ENCODE results near the gene THOP1.

The THOP1 gene

DNA sequence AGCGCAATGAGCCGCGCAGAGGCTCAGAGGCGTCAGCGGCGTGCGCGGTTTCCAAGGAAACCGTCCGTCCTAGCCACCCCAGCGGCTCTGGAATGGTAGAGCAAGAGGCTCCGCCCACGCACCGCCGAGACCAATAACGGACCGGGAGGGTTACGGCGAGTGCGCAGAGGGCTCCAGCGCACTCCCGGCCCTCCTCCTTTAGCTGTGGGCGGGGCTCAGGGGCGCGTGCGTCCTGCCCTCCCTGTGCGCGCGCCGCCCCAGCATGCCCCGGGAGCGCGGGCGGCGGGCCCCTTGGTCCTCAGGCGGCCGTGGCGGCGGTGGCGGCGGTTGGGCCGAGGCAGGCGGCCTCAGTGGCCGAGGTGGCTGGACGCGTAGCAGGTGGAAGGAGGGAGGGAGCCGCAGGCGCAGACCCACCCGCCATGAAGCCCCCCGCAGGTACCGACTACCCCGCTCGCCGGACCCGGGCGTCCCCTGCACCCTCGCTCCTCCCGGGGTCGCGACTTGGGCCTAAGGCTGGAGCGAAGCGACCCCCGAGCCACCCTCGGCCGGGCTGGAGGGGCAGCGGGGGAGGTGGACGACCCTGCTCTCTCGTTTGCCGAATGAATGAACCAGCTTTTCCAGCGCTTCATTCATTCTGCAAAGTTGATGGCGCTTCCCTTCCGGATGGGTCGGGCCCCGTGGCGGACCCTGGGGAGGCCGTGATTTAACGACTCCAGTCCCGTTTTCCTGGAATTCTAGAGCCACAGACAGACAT lies at the start of gene THOP1:
THOP1 (plus strand) TSS at position 260 of the 754 bp plus-strand sequence; CDS start at position 420, 160 bp downstream.
- peak; percentile 99 for DNase-seq

GRCh38 chr19:2736550-2737190 lies 48.6 kb upstream of the THOP1 start:
- no peak for DNase-seq

GRCh38 chr19:2739602-2740313 lies 45.5 kb upstream of the THOP1 start, which contains the start of gene SLC39A3:
SLC39A3 (minus strand) TSS chr19:2740017; CDS start chr19:2737257, 2,760 bp downstream.
- DNase-seq, result peak; percentile 99

DNA sequence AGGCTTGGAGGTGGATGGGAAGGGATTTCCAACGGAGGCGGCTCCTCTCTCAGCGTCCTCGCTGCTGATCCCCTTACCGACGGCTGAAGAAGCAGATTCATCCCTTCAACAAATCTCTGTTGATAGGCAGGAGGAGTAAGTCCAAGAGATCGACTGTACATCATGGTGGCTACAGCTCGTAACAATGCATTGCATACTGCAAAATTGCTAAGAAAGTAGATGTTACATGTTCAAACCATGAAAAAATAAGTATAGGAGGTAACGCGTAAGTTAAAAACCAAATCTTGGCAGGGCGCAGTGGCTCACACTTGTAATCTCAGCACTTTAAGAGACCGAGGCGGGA lies 45.0 kb upstream of the THOP1 start:
- no peak for DNase-seq

DNA sequence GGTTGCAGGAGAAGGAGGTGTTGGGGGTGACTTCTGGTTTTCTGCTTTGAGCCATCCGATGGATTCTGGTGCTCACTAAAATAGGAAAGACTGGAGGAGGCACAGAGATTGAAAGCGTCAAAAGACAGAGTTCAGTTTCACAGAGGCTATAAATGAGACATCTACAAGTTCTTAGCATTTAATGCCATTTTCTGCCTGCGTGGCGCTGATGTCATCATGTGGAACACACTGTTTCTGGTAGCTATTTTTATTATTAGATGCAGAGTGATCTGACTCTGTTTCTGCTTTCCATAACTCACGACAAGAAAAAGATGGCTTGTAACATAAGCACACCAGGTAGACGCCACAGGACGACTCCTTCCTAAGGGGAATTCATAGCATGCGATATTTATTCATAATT lies 42.2 kb upstream of the THOP1 start:
- no peak for DNase-seq

GRCh38 chr19:2744113-2744512 lies 41.2 kb upstream of the THOP1 start:
- DNase-seq, result no peak

DNA sequence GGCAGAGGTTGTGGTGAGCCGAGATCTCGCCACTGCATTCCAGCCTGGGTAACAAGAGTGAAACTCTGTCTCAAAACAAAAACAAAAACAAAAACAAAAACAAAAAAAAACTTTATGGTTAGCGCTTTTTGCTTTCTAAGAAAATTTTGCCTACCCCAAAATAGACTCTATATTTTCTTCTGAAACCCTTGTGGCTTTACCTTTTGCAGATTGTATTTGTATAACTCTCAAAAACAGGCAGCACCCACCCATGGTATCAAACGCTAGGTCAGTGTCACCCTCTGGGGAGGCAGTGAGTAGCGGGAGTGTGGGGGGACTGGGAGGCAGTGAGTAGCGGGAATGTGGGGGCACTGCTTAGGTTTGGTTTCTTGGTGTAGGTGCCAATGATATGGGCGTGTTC lies 38.0 kb upstream of the THOP1 start:
- no peak for DNase-seq

- no peak for DNase-seq
Measured at GRCh38 chr19:2750808-2751437, 34.4 kb upstream of the THOP1 start.

GRCh38 chr19:2751438-2751830 lies 33.9 kb upstream of the THOP1 start:
- DNase-seq, result no peak

DNA sequence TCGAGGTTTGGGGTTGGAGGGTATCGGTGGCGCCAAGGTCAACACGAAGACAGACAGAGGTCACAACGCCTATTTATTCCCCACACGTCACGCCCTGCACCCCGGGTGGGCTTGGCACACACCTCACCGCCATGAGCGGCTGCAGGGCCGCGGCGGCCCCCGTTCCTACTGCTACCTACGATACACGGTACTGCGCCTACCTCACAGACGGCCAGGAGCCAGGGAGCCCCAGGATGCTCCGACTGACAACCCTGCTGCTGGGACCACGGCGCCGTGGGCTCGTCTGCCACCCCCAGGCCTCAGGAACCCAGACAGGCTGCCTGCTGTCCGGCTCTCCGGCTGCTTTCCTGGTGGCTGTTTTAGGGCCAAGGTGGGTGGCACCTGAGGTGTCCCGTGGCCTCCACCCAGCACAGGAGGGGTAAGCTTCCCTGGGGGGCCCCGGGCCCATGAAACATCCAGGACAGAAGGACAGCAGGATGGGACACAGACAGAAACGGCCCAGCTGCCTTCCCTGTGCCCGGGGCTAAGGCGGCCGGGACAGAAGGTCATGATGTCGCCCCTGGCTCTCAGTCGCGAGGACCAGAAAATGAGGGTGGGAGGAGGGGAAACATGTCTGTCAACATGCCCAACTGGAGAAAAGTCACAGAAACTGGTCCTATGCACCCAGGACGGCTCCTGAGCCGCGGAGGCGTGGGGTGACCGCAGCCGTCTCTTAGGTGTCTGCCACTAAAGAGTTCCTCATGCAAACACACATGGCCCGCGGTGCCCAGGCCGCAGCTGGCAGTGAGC lies 30.4 kb upstream of the THOP1 start:
- DNase-seq, result no peak

- no peak for DNase-seq
Measured at GRCh38 chr19:2755448-2755705, 29.9 kb upstream of the THOP1 start.

- DNase-seq, result no peak
Measured at GRCh38 chr19:2755811-2756210, 29.5 kb upstream of the THOP1 start.

GRCh38 chr19:2756477-2756876 lies 28.8 kb upstream of the THOP1 start:
- DNase-seq, result no peak

DNA sequence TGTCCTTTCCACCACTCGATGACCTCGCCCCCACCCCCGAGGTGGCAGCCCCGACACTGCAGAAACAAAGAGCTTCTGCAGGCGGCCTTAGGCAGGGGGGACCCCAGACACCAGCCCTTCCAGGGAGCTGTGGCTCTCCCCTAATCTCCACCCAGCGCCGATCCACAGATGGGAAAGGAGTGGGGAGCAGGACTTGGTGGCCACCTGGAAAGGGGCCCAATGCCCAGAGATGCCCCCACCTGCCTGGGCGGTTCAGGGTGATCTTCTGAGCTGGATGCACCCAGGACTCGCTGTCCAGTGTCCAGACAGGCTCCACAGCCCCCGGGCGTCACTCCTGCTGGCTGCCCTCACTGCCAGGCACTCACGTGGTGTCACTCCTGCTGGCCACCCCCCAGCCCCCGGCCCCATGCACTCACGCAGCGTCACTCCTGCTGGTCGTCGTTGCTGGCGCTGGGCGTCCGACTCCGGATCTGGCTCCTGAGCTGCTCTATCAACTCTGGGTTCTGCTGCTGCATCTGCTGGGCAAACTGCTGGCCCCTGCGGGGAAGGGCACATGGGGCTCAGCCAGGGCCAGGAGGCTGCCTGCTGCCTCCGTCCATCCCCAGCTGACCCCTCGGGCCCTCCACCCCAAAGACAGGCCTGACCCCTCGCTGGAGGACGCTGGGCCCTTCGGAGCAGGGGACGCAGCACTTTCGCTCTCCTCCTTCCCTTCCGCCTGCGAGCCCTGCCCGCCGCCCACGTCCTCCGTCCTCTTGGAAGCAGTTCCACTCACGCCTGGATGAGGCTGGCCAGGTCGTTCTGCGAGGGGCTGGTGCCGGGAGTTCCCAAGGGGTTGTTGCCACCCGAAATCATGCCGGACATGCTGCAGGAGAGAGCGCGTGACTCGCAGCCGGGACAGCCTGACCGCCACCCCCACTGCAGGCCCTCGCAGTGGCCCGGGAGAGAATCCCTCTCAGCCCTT lies 28.1 kb upstream of the THOP1 start:
- no peak for DNase-seq

DNA sequence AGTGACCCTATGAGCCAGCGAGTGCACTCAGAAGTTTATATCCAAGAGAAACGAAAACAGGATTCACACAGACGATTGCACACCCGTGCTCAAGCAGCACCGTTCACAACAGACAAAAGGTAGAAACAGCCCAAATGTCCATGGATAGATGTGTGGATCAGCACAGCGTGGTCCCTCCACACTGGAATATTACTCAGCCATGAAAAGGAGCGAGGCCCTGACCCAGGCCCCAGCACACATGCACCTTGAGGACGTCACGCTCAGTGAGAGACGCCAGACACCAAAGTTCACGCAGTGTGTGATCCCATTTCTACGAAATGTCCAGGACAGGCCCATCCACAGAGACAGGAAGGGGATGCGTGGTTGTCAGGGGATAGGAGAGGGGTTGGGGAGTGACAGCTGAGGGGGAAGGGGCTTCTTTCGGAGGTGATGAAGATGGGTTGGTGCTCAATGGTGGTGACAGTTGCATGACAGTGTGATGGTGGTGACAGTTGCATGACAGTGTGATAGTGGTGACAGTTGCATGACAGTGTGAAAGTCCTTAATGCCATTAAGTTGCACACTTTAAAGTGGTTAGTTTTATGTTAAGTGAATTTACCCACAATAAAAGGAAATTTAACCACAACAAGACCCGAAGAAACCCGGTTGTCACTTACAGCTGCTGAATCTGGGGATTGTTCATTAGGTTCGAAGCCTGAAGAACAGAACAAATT lies 26.5 kb upstream of the THOP1 start:
- no peak for DNase-seq

GRCh38 chr19:2759362-2759761 lies 25.9 kb upstream of the THOP1 start:
- no peak for DNase-seq

- no peak for DNase-seq
Measured at GRCh38 chr19:2759965-2760364, 25.3 kb upstream of the THOP1 start.

DNA sequence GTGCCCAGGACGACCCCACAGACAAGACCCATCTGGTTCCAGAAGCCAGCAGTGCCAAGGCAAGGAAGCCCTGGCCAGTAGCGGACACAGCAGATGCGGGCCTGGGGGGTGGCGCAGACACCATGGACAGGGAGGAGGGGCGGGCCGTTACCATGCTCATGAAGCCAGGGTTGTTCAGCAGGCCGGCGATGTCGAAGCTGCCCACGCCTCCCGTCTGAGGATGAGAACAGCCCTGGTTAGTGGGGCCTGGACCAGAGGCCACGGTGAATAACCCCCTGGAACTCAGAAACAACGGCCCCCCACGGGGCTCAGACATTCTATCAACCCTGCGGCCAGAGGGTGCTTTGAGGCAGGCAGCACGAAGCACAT lies 24.0 kb upstream of the THOP1 start:
- no peak for DNase-seq

DNA sequence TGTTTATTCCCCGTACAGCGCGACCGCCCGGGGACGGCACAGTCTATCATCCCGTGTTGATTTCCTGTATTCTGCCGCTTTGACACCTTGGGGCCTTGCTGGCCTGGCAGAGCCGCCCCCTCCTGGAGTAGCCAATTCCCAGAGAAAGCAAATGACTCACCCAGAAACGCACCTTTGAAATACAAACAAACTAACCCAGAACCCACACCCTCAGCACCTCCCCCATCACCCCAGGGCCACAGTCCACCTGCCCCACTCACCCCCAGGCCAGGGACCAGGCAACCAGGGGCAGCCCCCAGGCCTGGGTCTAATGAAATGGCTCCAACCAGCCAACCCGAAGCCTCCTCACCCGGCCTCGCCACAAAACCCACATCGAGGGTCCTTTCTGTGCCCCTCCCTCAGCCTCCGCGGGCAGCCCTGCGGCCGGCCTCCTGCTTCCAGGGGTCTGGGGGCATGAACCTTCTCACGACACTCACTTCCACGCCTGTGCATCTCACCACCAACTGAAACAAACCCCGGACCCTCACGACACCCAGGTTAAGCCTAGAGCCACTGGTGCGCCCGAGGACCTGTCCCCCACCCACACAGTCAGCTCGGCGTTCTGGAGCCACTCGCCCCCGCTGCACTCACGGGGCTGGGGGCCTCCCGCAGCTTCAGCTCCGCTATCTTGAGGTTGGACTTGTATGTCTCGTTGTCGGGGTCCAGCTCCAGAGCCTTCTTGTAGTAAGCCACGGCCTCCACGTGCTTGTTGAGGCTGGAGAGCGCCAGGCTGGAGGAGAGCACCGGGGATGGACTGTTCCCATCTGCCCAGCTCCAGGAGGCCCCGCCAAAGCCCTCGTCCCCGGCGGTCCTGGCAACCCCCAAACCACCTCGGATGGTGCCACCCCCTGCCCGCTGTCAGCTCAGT lies 23.2 kb upstream of the THOP1 start:
- no peak for DNase-seq
